Measurements from ENCODE around the gene IFNL2. TPM values are rescaled to one million over a fixed set of nuclear protein-coding genes. Genes with fewer than 3 reads are reported as not detected.
"Not testable (repeated sequence)": the region's sequence is repeated elsewhere in the genome, so short reads cannot be mapped to it uniquely, and the experiment has no call there.

The IFNL2 gene
- not detected for polyA plus RNA-seq (2012; ENCODE audit: insufficient read depth, insufficient read length)

DNA sequence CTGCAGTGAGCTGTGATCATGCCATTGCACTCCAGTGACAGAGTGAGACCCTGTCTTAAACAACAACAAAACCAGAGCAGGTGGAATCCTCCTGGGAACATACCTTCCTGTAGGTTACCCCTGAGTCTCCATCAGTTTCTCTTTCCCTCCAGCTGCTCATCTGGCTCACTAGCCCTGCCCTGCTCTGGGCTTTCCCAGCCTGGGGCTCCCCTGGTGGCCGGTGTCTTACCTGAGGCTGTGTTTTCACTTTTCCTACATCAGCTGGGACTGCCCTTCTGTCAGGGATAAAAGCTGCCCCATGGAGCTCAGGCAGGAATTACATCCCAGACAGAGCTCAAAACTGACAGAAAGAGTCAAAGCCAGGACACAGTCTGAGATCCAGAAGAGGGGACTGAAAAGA, at the start of gene IFNL2:
TSS of gene IFNL2 (plus strand) at position 312 of the 400 bp plus-strand sequence. CDS start 173 bp downstream, outside the sequence.
- DNase-seq (ENCODE audit: low read depth, low spot score); H3K4me3 ChIP-seq (ENCODE audit: low read length): not testable (repeated sequence)

DNA sequence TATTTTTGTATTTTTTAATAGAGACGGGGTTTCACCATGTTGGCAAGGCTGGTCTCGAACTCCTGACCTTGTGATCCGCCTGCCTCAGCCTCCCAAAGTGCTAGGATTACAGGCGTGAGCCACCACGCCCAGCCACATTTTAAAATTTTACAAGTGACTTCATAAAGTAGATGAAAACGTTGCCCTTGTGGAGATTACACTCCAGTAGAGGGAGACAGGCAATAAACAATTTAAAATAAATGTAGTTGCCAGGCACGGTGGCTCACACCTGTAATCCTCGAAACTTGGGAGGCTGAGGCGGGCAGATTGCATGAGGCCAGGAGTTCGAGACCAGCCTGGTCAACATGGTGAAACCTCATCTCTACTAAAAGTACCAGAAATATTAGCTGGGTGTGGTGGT, 49.1 kb upstream of the IFNL2 start:
- not testable (repeated sequence) for DNase-seq (ENCODE audit: low read depth, low spot score); H3K4me3 ChIP-seq (ENCODE audit: low read length)

DNA sequence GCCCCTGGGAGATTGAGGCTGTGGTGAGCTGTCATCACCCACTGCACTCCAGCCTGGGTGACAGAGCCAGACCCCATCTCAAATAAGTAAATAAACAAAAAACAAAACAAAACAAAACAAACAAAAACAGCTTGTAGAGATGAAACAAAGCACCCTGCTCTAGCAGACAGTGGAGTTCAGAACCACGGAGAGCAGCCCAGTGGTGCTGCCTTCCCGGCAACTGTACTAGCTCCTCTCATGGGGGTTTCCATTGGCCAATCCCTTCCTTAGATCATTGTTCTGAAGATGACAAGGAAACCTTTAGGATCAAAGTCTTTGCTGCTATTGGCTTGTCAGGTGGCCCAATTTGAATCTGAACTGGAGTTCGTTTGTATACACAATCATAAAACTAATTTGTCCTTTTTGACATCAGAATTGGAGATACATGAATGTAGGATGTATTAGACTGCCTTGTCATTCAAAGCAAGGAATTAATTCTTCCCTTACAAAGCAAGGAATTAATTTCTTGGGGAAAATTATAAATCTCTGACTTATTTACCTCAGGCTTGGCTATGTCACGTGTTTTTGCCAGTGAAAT, 44.4 kb upstream of the IFNL2 start:
- peak; percentile 35 for DNase-seq (ENCODE audit: low read depth, low spot score)
- H3K4me3 ChIP-seq (ENCODE audit: low read length): no peak overlapping the region

DNA sequence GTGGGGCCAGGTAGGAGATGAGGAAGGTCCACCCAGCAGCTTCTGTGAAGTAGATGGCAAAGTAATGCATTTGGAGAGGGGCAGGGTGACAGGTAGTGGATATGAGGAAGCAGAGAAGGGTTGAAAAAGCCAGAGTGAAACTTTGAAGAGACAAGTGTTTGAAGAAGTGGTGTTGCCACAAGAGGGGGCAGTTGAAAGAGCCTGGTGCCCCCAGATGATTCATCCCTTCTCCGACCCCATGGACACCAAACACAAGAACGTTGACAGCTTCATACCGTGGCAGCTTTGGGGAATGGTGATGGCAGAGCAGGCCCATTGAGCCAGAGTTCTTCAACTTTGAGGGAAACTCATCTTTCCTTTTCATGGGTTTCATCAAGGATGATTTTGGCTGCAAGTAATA, 43.3 kb upstream of the IFNL2 start:
- DNase-seq (ENCODE audit: low read depth, low spot score): no peak
- H3K4me3 ChIP-seq (ENCODE audit: low read length): no peak overlapping the region

DNA sequence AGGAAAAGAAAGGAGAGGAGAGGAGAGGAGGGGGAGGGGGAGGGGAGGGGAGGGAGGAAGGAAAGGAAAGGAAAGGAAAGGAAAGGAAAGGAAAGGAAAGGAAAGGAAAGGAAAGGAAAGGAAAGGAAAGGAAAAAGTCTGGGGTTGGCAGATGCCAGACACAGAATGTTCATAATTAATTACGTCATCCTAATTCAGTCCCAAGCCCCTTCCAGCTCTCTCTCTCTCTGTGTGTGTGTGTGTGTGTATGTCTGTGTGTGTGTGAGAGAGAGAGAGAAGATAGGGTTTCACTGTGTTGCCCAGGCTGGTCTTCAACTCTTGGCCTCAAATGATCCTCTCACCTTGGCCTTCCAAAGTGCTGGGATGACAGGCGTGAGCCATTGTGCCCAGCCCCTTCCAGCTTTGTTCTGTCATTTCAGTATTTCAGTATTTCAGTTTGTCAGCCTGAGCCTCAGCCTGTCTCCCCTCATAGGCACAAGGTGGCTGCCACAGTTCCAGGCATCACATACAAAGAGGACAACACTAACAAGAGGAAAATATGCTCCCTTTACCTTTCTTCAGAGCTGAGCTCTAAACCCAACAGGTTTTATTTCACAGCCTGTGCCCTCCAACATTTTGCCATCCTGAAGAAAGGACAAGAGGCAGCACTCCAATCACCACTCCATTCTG, 38.0 kb upstream of the IFNL2 start:
- no peak overlapping the region for H3K4me3 ChIP-seq (ENCODE audit: low read length)

DNA sequence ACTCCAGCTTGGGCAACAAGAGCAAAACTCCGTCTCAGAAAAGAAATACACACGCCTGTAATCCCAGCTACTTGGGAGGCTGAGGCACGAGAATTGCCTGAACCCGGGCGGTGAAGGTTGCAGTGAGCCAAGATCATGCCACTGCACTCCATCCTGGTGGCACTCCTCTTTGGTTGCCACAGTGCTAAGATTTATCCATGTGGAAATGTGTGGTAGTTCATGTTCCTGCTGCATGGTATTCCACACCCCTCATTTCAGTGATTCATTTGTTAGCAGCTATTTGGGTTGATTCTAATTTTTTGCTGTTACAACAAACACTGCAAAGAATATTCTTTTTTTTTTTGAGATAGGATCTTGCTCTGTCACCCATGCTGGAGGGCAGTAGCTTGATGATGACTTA, 35.5 kb upstream of the IFNL2 start:
- no peak overlapping the region for H3K4me3 ChIP-seq (ENCODE audit: low read length)

More for the DNA sequence above, 38.0 kb upstream of the IFNL2 start:
- DNase-seq (ENCODE audit: low read depth, low spot score): no peak

DNA sequence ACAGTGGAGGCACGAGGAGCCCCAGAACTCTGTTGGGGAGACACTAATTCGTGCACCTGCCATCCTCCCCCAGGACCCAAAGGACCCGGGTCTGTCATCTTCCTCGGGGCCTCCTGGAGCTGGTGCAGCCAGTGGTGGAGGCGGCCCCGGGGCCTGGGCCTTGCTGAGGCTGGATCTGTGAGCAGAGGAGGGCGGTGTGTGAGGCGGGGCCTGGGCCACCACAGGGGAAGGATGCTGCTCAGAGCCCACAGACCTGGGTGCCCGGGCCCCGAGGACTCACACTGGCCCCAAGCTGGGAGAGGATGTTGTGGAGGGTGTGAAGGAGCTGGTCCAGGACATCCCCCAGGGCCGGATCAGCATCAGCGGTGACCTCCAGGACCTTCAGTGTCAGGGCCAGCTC, 31.7 kb upstream of the IFNL2 start:
- no peak overlapping the region for H3K4me3 ChIP-seq (ENCODE audit: low read length)
- DNase-seq (ENCODE audit: low read depth, low spot score): no peak

More for the DNA sequence above, 35.5 kb upstream of the IFNL2 start:
- DNase-seq (ENCODE audit: low read depth, low spot score): no peak

DNA sequence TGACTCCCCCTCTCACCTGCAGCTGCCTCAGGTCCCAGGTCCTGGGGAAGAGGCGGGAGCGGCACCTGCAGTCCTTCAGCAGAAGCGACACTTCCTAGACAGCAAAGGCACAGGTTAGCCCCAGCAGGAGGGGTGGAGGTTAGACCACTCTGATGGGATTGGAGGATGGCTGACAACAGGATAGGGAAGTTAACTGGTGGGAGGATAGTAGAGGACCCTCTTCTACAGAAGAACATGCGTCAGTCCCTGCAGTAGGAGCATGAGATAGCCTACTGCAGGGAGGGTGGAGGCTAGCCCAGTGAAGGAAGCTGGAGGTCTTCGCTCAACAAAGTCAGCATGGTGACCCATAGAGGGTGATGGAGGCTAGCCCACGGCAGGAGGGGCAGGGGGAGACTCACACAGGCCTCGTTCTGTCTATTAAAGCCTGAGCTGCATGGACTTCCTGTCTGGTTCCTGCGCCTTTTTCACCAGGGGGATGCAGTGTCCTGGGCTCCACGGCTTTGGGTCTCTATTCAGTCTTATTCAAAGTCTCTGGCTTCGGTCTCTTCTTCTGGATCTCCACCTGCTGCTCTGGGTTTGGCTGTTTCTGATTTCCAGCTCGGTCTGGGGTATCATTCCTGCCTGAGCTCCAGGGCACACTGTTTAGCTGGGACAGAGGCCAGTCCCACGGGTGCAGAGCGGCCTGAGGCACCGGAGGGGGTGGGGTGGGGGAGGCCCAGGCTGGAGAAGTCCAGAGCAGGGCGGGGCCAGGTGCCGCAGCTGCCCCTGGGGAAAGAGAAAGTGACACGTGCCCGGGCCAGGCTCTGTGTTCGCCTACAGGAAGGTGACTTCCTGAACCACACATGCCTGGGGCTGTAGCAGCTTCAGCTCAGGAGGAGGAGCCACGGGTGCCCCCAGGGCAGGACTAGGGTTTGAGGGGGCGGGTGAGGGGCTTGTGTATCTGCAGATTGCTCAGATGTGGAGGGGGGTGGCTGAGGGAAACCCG, 30.7 kb upstream of the IFNL2 start:
- DNase-seq (ENCODE audit: low read depth, low spot score): peak; percentile 65
- peak overlapping the region; percentile 35 for H3K4me3 ChIP-seq (ENCODE audit: low read length)

DNA sequence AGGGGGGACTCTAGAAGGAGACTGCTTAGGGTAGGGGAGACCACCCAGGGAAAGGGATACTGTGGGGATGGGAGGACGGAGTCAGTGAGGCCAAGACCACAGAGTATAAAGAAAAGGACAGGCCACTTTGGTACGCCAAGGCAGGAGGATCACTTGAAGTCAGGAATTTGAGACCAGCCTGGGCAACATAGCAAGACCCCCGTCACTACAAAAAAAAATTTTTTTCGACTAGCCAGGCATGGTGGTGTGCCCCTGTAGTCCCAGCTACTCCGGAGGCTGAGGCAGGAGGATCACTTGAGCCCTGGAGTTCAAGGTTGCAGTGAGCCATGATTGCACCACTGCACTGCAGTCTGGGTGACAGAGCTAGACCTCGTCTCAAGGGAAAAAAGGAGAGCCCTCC, 30.0 kb upstream of the IFNL2 start:
- no peak overlapping the region for H3K4me3 ChIP-seq (ENCODE audit: low read length)

DNA sequence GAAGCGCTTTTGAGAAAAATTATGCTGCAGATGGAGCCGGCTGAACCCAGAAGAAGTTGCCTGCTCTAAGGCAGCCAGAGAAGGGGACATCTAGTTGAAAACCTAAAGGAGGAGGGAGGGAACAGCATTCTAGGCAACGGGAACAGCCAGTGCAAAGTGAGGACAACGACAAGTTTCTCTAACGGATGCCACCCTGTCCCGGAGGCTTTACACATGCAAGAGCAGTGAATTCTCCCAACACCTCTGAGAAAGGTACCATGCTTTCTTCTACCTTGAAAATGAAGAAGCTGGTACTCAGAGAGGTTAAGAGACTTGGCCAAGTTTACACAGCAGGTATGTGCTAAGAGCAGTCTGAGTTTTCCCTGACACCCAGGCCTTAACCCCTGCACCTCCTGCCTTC, 29.3 kb upstream of the IFNL2 start:
- no peak for DNase-seq (ENCODE audit: low read depth, low spot score)
- H3K4me3 ChIP-seq (ENCODE audit: low read length): no peak overlapping the region

More for the DNA sequence above, 30.0 kb upstream of the IFNL2 start:
- no peak for DNase-seq (ENCODE audit: low read depth, low spot score)

DNA sequence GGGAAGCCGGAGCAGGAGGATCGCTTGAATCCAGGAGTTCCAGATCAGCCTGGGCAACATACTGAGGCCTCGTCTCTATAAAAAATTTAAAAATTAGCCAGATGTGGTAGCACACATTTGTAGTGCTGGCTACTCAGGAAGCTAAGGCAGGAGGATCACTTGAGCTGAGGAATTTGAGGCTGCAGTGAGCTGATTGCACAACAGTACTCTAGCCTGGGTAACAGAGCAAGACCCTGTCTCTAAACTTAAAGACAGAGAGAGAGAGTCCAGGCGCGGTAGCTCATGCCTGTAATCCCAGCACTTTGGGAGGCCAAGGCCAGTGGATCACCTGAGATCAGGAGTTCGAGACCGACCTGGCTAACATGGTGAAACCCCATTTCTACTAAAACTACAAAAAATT, 27.8 kb upstream of the IFNL2 start:
- no peak for DNase-seq (ENCODE audit: low read depth, low spot score)
- H3K4me3 ChIP-seq (ENCODE audit: low read length): no peak overlapping the region

DNA sequence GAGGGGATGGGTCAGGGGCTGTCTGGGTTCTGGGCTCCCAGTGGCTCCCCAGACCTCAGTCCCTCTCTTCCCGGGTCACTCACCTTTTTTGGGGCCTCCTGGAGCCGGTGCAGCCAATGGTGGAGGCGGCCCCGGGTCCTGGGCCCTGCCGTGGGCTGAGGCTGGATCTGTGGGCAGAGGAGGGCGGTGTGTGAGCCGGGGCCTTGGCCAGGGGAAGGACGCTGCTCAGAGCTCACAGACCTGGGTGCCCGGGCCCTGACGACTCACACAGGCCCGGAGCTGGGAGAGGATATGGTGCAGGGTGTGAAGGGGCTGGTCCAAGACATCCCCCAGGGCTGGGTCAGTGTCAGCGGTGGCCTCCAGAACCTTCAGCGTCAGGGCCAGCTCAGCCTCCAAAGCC, 24.5 kb upstream of the IFNL2 start:
- H3K4me3 ChIP-seq (ENCODE audit: low read length); DNase-seq (ENCODE audit: low read depth, low spot score): not testable (repeated sequence)

DNA sequence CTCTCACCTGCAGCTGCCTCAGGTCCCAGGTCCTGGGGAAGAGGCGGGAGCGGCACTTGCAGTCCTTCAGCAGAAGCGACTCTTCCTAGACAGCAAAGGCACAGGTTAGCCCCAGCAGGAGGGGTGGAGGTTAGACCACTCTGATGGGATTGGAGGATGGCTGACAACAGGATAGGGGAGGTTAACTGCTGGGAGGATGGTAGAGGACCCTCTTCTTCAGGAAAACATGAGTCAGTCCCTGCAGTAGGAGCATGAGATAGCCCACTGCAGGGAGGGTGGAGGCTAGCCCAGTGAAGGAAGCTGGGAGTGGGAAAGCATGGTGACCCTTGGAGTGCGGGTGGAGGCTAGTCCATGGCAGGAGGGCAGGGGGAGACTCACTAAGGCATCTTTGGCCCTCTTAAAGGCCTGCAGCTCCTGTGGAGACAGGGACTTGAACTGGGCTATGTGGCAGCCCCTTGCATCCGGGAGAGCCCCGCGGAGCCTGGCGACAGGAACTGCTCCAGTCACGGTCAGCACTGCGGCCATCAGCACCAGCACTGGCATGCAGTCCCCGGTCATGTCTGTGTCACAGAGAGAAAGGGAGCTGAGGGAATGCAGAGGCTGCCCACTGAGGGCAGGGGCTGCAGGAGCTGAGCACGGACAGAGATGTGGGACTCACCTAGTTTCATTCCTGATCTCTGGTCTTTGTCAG, 23.6 kb upstream of the IFNL2 start, which contains the start of gene IFNL3:
TSS of gene IFNL3 (minus strand) at position 597 of the 691 bp plus-strand sequence. CDS start at position 558, 39 bp downstream.
- not testable (repeated sequence) for H3K4me3 ChIP-seq (ENCODE audit: low read length); DNase-seq (ENCODE audit: low read depth, low spot score)

DNA sequence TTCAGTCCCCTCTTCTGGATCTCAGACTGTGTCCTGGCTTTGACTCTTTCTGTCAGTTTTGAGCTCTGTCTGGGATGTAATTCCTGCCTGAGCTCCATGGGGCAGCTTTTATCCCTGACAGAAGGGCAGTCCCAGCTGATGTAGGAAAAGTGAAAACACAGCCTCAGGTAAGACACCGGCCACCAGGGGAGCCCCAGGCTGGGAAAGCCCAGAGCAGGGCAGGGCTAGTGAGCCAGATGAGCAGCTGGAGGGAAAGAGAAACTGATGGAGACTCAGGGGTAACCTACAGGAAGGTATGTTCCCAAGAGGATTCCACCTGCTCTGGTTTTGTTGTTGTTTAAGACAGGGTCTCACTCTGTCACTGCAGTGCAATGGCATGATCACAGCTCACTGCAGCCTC, 23.0 kb upstream of the IFNL2 start:
- DNase-seq (ENCODE audit: low read depth, low spot score); H3K4me3 ChIP-seq (ENCODE audit: low read length): not testable (repeated sequence)

DNA sequence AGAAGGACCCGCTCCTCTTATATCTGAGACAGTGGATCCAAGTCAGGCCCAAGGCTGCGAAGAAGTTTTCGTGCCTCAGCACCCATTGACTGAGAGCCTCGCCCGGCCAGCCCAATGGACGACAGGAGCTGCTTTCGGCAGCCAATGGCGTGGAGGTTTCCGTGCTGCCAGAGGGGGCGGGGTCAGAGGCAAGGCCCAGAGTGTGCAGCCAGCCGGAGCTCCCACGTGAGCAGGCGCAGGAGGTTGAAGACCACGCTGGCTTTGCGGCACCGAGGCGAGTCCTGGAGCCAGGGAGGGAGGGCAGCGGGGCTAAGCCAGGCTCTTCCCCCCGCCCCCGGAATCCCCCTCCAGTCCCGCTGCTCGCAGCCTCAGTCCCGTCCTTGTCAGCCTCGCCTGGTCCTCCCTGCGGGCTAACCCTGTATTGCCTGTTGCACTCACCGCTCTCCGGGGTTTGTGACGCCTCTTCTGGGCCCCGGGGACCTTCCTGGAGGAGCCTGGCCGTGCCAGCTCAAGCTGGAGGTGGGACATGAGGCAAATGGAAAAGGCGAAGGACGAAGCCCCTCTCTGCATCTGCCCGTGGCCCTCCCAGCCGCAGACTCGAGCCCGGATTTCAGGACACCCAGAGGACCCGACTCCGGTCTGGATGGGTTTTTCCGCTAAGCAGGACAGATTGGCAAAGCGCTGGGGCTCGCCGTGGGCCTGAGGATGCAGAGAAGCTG, 21.1 kb upstream of the IFNL2 start:
- no peak for DNase-seq (ENCODE audit: low read depth, low spot score)
- H3K4me3 ChIP-seq (ENCODE audit: low read length): no peak overlapping the region

DNA sequence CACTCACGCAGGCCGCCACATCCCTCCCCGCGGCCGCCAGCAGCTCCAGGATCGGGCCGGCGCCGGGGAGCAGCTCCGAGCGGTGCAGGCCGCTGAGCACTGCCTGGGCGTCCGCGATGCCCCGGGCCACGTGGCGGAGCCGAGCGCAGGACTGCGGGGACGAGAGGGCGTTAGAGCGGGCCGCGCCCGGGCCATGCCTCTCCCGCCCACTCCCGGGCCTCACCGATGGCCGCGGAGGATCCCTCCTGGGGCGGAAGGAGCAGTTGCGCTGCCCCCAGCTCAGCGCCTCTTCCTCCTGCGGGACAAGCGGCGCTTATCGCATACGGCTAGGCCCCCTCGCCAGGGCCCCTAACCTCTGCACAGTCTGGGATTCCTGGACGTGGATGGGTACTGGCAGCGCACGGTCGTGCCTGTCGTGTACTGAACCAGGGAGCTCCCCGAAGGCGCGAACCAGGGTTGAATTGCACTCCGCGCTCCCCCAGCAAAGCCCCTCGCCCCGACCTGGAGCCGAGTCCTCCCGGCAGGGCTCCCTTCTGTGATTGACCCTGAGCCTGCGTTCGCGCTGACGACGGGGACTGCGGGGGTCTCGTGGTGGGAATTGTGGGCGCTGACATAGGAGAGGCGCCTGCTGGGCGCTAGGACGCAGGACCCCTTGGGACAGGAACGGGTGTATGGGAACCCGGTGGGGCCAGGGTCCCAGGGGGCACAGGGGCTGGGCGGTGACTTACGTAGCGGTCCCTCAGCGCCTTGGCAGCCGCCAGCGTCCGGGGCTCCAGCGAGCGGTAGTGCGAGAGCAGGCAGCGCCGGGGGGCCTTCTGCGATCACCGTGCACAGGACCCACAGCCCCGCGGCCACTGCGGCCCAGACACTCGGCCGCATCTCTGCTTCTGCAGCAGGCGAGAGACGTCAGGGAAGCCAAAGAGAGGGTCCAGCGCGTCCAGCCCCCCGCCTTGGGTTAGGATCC, 20.2 kb upstream of the IFNL2 start:
- no peak for DNase-seq (ENCODE audit: low read depth, low spot score)

DNA sequence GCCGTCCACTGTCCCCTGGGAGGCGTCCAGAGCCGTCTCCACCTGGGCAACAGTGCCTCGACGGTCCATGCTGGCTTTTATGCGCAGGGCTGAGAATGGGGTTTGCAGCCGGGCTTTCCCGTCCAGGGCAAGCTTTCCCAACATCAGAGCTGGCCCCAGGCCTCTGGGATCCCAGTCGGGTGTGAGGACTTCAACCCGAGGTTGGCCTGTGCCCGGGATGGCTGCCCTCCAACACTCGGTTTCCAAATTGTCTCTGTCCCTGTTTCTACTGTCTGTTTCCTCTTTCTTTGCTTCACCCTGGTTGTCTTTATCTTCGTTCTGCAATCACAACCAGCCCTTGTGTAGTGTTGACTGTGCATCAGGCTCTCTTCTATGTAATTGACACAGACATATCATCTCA, 19.4 kb upstream of the IFNL2 start, which contains the start of gene IFNL4:
TSS of gene IFNL4 (minus strand) at position 51 of the 400 bp plus-strand sequence.
- DNase-seq (ENCODE audit: low read depth, low spot score): no peak
- H3K4me3 ChIP-seq (ENCODE audit: low read length): no peak within 1 kb of the TSS

More for the DNA sequence above, 20.2 kb upstream of the IFNL2 start:
- H3K4me3 ChIP-seq (ENCODE audit: low read length): no peak overlapping the region

Measured in Jurkat, Clone E6-1 (cell line).